Putamen (tissue), 1 donor: ENCODE data around the gene CYP4F2.
A peak's percentile ranks its signal among the peaks of the same experiment; 100 is the strongest.
"Not testable (repeated sequence)": the region's sequence is repeated elsewhere in the genome, so short reads cannot be mapped to it uniquely, and the experiment has no call there.

Source experiments
- DNase-seq: peaks from one replicate; pipeline ENCODE4 v3.0.0-alpha.2; 2016; ENCODE audit warnings: low spot score

CYP4F2 gene

GRCh38 chr19:15897738-15898276, at the start of gene CYP4F2:
Gene CYP4F2 (minus strand): TSS chr19:15898074. CDS start chr19:15897611, 463 bp downstream.
- no peak for DNase-seq

DNA sequence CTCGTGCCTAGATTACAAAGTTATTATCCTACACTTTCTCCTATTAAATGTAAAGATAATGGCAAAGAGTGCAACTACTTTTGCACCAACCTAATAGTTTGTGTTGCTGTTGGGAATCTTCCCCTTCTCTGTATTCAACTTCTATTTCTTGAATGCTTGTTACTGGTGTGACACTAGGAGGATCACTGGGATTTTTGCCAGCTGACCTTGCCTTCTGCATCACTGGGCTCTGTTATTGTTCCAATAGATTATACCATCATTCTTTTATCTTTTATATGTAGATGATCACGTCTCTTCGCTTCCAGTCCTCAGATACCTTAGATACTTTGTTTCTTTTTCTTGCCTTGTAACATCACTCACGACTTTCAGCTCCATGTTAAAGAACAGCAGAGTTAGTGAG, 47.4 kb upstream of the CYP4F2 start:
- DNase-seq: no peak

DNA sequence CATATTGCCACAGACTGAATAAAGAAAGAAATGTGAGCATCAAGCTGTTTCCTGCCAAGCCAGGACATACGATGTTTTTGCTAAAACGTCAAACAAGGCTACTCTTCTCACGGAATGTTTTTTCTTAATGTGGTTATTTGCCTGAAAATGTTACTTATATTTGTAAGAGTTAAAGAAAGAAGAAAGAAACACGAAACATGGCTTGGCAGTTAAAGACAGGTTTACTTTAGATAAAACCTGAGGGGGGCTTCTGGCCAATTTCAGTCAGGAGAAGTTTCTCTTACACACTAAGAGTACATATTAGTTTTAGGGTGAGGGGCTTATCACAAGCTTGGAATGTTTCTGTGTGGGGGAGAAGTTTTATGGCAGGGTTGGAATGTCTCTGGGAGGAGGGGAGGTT, 46.5 kb upstream of the CYP4F2 start:
- DNase-seq: no peak

DNA sequence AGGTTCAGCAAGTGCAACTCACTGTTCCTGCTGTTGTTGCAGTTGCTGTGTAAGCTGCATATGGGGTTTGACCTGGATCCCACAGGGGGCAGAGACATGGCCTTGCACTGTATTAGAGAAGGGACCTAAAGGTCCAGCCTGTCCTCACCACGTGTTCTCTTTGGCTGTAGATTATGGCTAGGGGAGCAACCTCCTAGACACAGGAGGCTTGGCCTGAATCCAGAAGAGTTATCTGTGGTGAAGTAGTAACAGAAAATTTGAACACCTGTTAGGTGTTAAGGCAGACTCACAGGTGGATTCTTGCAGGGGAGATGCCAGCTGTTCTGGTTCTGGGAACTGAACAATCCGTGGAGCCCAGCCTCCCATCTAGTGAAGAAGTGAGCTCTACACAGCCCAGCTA, 39.9 kb upstream of the CYP4F2 start:
- no peak for DNase-seq

DNA sequence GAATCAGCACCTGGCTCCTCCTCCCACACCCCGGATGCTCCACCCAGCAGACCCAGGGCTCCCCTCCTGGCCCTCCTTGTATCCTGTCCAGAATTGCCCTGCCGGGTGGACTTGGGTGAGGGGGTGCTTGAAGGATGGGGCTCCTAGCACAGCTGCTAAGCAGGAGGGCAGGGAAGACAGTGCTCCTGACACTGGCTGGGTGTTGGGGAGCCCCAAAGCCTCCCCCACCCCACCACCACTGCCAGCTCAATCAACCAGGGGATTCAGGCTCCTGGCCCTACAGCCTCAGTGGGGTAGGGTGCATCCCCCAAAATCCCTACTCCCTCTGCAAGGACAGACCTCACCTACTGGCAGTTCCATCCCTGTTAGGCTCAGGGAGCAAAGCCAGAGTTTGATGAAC, 39.1 kb upstream of the CYP4F2 start:
- no peak for DNase-seq

GRCh38 chr19:15936173-15936572, 38.3 kb upstream of the CYP4F2 start:
- no peak for DNase-seq

DNA sequence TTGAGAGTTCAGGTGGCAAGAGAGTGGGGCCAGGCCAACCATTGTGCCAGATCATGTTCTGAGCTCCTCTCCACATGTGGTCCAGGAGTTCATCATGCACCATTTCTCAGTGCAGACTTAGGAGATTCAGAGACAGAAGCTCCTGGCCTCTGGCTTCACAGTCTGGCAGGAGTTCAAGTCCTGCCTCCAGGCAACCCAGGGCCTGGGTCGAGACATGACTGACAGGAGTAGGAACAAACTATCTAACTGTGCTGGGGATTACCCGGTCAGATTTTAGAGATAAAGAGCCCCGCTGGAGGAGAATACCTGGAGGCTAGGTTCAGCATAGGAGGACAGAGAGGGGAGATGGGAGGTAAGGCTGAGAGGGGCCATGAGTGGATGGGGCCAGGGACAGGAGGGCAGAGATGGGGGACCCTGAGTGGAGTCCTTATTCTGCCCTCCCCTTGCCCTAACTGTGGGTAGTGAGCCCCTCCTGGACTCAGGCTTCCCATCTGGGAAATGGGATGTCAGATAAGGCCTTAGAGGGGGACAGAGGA, 37.4 kb upstream of the CYP4F2 start:
- DNase-seq: no peak

DNA sequence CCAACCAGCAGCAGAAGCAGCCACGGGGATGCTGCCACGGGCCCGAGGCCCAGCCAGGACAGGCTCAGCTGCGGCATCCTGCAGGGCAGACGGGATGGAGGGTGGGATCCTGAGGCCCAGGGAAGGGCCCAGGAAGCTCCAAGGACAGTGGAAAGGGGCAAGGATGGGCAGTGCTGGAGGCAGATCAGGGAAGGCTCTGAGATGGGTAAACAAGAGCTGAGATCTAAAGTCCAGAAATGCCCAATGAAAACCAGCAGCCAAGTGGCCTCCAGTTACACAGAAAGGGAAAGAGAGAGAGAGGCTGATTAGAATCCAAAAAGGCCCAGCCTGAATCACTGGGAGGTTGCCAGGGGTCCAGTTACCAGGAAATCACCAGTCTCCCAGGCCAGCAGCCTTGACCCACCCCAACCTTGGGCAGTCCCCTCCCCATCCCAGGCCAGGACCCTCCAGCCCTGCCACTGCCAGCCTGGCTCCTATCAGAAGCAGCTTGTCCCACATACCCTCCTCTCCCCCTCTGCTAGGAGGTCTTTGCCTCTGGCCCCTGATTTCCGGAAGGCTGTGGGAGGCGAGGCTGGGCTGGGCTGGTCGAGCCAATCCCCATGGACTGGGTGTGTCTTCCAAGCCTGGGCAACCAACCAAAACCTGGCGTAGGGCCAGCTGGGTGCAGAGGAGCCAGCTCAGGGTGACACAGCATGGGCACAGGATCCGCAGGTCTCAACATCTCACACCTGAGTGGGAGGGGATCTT, 36.6 kb upstream of the CYP4F2 start, which contains the start of gene CYP4F11:
TSS of gene CYP4F11 (minus strand) at position 198 of the 747 bp plus-strand sequence. CDS start at position 77, 121 bp downstream.
- peak; percentile 59 for DNase-seq

DNA sequence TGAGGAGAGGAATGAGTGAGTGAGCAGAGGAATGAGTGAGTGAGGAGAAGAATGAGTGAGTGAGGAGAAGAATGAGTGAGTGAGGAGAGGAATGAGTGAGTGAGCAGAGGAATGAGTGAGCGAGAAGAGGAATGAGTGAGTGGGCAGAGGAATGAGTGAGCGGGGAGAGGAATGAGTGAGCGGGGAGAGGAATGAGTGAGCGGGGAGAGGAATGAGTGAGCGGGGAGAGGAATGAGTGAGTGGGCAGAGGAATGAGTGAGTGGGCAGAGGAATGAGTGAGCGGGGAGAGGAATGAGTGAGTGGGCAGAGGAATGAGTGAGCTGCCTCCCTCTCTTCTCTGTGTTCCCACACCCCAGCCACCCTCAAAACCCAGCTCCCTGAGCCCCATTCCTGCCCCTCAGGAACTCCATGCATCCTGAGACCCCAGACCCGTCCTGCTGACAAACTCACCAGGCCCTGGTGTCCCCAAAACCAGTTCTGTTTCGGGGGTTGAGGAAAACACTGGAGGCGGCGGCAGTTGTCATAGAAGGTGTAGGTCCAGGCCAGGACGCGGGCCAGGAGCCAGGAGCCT, 36.0 kb upstream of the CYP4F2 start:
- not testable (repeated sequence) for DNase-seq

- no peak for DNase-seq
These were observed 30.4 kb upstream of the CYP4F2 start for GRCh38 chr19:15928321-15928720.

- no peak for DNase-seq
These were observed 28.6 kb upstream of the CYP4F2 start for GRCh38 chr19:15926484-15926883.

- no peak for DNase-seq
These were observed 25.8 kb upstream of the CYP4F2 start for GRCh38 chr19:15923702-15924101.

- DNase-seq: no peak
These were observed 24.1 kb upstream of the CYP4F2 start for GRCh38 chr19:15922021-15922420.

DNA sequence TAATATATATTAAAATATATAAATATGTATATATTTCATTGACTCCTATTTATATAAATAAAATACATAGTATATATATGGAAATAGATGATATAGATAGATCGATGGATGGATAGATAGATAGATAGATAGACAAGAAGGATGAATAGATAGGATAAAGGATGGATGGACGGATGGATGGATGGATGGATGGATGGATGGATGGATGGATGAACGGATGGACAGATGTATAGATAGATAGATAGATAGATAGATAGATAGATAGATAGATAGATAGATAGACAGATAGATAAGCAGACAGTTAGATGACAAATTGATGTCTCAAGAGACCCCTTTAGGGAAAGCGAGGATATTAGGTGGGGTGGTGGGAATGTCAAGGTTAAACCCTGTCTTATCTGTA, 21.4 kb upstream of the CYP4F2 start:
- DNase-seq: no peak

- no peak for DNase-seq
These were observed 17.2 kb upstream of the CYP4F2 start for GRCh38 chr19:15915109-15915508.

DNA sequence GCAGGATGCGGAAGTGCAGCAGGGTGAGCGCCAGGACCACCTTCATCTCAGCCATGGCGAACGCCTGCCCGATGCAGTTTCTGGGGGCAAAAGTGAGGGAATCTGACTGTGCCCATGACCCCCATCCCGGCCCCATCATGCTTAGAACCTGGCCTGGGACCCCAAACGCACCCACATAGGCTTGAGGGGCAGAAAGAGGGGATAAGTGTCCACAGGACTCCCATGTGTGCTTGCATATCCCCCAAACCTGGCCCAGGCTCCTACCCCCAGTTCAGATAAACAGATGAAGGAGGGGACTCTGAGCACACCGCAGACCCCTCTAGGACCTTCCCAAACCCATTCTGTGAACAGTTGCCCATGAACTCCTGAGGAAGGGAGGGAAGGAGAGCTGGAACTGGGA, 16.0 kb upstream of the CYP4F2 start:
- no peak for DNase-seq

DNA sequence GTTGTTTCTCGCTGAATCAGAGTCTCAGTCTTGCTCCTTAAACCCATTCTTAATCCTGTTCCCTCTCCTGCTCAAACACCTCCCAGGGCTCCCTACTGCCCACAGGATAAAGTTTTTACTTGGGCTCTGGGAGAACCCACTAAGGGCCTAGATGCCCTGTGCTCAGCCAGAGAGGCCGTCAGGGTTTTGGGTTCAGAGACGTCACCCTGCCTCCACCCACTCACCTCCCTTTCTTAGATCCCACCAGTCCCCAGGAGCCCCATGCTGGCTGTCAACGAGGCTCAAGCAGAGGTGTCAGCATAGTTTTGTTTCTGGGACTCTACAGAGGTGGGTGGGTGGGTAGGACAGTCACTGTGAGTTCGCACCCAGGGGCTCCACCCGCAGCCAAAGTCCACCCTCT, 15.5 kb upstream of the CYP4F2 start:
- DNase-seq: no peak

DNA sequence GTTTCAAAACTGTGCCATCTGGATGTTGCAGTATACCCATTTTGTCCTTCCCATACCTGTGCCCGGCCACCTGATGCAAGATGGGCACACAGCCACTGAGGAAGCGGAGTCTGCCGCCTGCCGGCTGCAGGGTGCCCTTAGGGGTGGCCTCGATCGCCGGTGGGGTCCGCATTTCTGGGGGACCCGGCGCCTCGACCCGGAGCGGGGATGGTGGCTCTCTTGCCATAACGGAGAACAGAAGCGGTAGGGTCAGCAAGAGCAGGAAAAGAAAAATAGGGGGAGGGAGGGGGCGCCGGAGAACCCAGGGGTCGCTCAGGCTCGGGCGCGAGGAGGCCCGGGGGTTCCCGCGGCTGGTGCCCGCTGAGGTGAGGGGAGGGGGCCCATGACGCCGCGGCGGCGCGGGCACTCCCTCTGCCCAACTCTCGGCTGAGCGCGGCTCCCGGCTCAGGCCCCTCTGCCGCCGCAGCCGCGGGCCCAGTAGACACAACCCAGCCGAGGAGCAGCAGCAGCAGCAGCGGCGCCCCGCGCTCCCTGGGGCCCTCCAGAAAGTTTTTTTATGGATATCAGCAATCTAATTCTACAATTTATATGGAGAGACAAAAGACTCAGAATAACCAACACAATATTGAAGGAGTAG, 13.8 kb upstream of the CYP4F2 start:
- DNase-seq: no peak

DNA sequence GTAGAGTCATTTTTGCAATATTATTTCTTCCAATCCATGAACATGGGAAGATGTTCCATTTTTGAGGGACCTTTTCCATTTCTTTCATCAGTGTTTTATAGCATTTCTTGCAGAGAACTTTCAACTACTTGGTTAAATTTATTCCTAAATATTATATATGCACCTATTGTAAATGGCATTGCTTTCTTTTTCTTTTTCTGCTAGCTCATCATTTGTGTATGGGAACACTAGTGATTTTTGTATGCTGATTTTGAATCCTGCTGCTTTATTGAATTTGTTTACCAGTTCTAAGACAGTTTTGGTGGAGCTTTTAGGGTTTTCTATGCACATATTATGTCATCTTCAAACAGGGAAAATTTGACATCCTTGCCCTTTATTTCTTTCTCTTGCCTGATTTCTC, 7.2 kb upstream of the CYP4F2 start:
- DNase-seq: no peak

GRCh38 chr19:15902898-15903297, 5.0 kb upstream of the CYP4F2 start:
- DNase-seq: not testable (repeated sequence)

- no peak for DNase-seq
These were observed 4.4 kb upstream of the CYP4F2 start for GRCh38 chr19:15902254-15902653.

DNA sequence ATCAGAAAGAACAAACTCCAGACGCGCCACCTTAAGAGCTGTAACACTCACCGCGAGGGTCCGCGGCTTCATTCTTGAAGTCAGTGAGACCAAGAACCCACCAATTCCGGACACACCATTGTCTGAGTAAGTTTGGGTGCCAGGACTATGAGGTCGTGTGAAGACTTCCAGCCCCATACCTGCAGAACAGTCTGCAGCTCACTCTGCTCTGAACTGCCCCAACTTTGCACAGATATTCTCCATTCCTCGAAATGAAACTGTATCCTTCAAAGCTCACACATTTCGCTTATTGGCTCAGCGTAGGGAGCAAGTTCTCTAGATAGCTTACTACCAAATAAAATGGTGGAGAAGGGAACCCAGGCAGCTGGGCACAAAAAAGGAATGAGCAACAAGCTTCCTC, 2.6 kb upstream of the CYP4F2 start:
- DNase-seq: no peak

GRCh38 chr19:15900032-15900431, 2.2 kb upstream of the CYP4F2 start:
- DNase-seq: not testable (repeated sequence)
